Type B pancreatic cell (in vitro differentiated cells): ENCODE measurements around the gene PALM2AKAP2. TPM values are rescaled to one million over a fixed set of nuclear protein-coding genes. Genes with fewer than 3 reads are reported as not detected.

ENCODE experiments used
- DNase-seq: peaks from one replicate; pipeline ENCODE4 v3.0.0; 2021; ENCODE audit warnings: mixed read lengths; ENCODE audit not compliant: unreplicated experiment; ENCODE audit errors: extremely low spot score
- H3K27ac Mint-ChIP-seq: 2 replicates; pipeline ENCODE4 v1.8.0; 2021; ENCODE audit warnings: mild to moderate bottlenecking, mixed read lengths
- H3K27me3 Mint-ChIP-seq: 2 replicates; pipeline ENCODE4 v1.8.0; 2021; ENCODE audit warnings: mixed read lengths
- H3K36me3 Mint-ChIP-seq: 2 replicates; pipeline ENCODE4 v1.8.0; 2021; ENCODE audit warnings: mixed read lengths
- H3K4me1 Mint-ChIP-seq: one replicate; pipeline ENCODE4 v1.8.0; 2021; ENCODE audit warnings: mixed read lengths; ENCODE audit not compliant: unreplicated experiment
- H3K4me3 Mint-ChIP-seq: 2 replicates; pipeline ENCODE4 v1.8.0; 2021; ENCODE audit warnings: mild to moderate bottlenecking, mixed read lengths
- H3K9me3 Mint-ChIP-seq: 2 replicates; pipeline ENCODE4 v1.8.0; 2021; ENCODE audit warnings: mixed read lengths
- CTCF ChIP-seq: fragments of 200-600 bp; sonication (generic); conservative IDR thresholded peaks from 2 replicates; pipeline ENCODE4 v1.5.0; 2021; ENCODE audit warnings: antibody characterized with exemption, mild to moderate bottlenecking
- total RNA-seq: library from RNA; stranded (reverse); gene quantifications from 2 replicates; pipeline ENCODE4 v1.2.1, GENCODE V29; 2021; ENCODE audit warnings: low replicate concordance

Gene PALM2AKAP2
- total RNA-seq, 1 donor from 2014 or later, result 24.4 TPM

GRCh38 chr9:109812818-109813281 is 32.9 kb downstream of the PALM2AKAP2 start:
- H3K9me3 Mint-ChIP-seq, result peaks cover 18% of the 10 kb centered on the region
- no peak overlapping the region for H3K27ac Mint-ChIP-seq
- H3K4me3 Mint-ChIP-seq, result no peak overlapping the region
- DNase-seq, result no peak
- TF ChIP-seq CTCF, result no peak
- peaks cover 10% of the 10 kb centered on the region for H3K36me3 Mint-ChIP-seq
- H3K4me1 Mint-ChIP-seq, result peaks cover 19% of the 10 kb centered on the region
- peaks cover 4% of the 10 kb centered on the region for H3K27me3 Mint-ChIP-seq

- H3K9me3 Mint-ChIP-seq, result peaks cover 13% of the 10 kb centered on the region
These were observed 33.3 kb downstream of the PALM2AKAP2 start for GRCh38 chr9:109813303-109813702.

GRCh38 chr9:109813829-109814228 is 33.8 kb downstream of the PALM2AKAP2 start:
- no peak for DNase-seq
- Mint-ChIP-seq H3K27me3 (peaks cover 4% of the 10 kb centered on the region), H3K27ac (no peak overlapping the region), H3K9me3 (peaks cover 12% of the 10 kb centered on the region), H3K4me3 (no peak overlapping the region), H3K4me1 (peaks cover 23% of the 10 kb centered on the region), H3K36me3 (peaks cover 7% of the 10 kb centered on the region)
- no peak for TF ChIP-seq CTCF

More at GRCh38 chr9:109813303-109813702, 33.3 kb downstream of the PALM2AKAP2 start:
- no peak overlapping the region for H3K27ac Mint-ChIP-seq
- H3K27me3 Mint-ChIP-seq, result peaks cover 4% of the 10 kb centered on the region
- DNase-seq, result no peak
- H3K4me1 Mint-ChIP-seq, result peaks cover 23% of the 10 kb centered on the region
- H3K36me3 Mint-ChIP-seq, result peaks cover 8% of the 10 kb centered on the region
- TF ChIP-seq CTCF, result no peak
- no peak overlapping the region for H3K4me3 Mint-ChIP-seq

- Mint-ChIP-seq H3K27ac (no peak overlapping the region), H3K27me3 (peaks cover 2% of the 10 kb centered on the region), H3K4me1 (peaks cover 19% of the 10 kb centered on the region), H3K36me3 (peaks cover 4% of the 10 kb centered on the region), H3K9me3 (peaks cover 6% of the 10 kb centered on the region), H3K4me3 (no peak overlapping the region)
- no peak for TF ChIP-seq CTCF
- DNase-seq, result no peak
These were observed 35.5 kb downstream of the PALM2AKAP2 start for GRCh38 chr9:109815366-109815947.

GRCh38 chr9:109816490-109816889 is 36.5 kb downstream of the PALM2AKAP2 start:
- peaks cover 3% of the 10 kb centered on the region for H3K36me3 Mint-ChIP-seq
- H3K27me3 Mint-ChIP-seq, result no peaks in the 10 kb centered on the region
- H3K4me1 Mint-ChIP-seq, result peaks cover 16% of the 10 kb centered on the region
- H3K9me3 Mint-ChIP-seq, result peaks cover 3% of the 10 kb centered on the region
- H3K4me3 Mint-ChIP-seq, result no peak overlapping the region
- no peak overlapping the region for H3K27ac Mint-ChIP-seq
- no peak for DNase-seq
- no peak for TF ChIP-seq CTCF
